ENCODE data around the gene ALOX12.

The ALOX12 gene

GRCh38 chr17:7003745-7004144 is 7.9 kb downstream of the ALOX12 start:
- no peak for DNase-seq

- peak; percentile 47 to 73 for DNase-seq
Measured at GRCh38 chr17:7004398-7005253, 8.8 kb downstream of the ALOX12 start.

GRCh38 chr17:7005716-7006115 is 9.9 kb downstream of the ALOX12 start:
- DNase-seq, result no peak

GRCh38 chr17:7007143-7007542 is 11.3 kb downstream of the ALOX12 start:
- no peak for DNase-seq

DNA sequence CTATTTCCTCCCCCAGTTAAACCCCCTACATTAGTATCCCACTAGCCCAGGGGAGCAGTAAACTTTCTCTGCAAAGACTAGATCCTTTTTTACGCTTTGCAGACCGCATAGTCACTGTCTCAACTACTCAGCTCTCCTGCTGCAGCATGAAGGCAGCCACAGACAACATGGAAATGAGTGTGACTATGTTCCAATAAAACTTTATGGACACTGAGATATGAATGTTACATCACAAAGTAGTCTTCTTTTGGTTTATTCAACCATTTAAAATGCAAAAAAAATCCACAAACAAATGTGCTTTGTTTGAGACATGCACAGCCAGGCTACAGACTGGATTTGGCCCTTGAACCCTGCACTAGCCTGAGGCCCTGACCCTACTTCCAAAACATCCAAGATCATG is 14.7 kb downstream of the ALOX12 start:
- no peak for DNase-seq

GRCh38 chr17:7011415-7011814 is 15.6 kb downstream of the ALOX12 start:
- DNase-seq, result no peak

DNA sequence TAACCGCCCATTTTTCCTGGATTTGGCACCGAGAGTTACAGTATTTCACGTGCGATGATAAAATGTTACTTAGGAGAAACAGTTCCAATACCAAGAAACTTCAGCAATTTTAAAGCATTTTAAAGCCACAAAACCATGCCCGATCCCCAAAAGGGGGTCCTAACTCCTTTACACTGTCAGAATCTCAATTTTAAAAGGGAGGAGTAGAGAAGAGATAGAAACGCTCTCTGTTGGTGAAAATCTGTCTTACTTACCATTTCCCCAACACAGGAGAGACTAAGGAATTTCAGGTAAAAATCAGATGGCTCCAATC is 16.0 kb downstream of the ALOX12 start:
- no peak for DNase-seq

DNA sequence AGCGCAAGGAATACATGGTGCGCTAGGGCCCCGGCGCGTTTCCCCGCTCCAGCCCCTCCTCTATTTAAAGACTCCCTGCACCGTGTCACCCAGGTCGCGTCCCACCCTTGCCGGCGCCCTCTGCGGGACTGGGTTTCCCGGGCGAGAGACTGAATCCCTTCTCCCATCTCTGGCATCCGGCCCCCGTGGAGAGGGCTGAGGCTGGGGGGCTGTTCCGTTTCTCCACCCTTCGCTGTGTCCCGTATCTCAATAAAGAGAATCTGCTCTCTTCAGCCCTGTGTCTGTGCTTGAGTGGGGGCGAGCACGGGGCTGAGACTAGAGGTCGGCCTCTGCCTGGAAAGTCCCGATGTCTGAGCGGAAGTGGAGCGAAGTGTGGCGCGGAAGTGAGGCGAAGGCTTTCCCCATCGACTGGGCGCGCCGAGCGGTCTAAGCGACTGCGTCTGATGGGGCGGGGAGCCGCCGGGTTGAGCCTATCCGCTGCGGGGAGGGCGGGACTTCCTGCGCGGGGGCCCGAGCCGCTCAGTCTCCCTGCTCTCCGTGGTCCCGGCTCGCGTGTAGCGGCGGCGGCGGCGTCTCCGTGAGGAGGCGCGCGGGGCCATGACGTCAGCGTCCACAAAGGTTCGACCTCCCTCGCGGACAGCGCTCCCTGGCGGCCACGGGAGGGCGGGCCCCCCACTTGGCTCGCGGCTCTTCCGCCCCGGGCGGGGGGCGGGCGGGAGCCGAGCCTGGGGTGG is 18.6 kb downstream of the ALOX12 start:
- DNase-seq, result peak; percentile 87 to 92

- no peak for DNase-seq
Measured at GRCh38 chr17:7014995-7015958, 19.4 kb downstream of the ALOX12 start.

- no peak for DNase-seq
Measured at GRCh38 chr17:7016418-7016817, 20.6 kb downstream of the ALOX12 start.

GRCh38 chr17:7016886-7017826 is 21.3 kb downstream of the ALOX12 start:
- no peak for DNase-seq

- no peak for DNase-seq
Measured at GRCh38 chr17:7017827-7018200, 22.0 kb downstream of the ALOX12 start.

GRCh38 chr17:7018331-7018964 is 22.6 kb downstream of the ALOX12 start:
- DNase-seq, result no peak

DNA sequence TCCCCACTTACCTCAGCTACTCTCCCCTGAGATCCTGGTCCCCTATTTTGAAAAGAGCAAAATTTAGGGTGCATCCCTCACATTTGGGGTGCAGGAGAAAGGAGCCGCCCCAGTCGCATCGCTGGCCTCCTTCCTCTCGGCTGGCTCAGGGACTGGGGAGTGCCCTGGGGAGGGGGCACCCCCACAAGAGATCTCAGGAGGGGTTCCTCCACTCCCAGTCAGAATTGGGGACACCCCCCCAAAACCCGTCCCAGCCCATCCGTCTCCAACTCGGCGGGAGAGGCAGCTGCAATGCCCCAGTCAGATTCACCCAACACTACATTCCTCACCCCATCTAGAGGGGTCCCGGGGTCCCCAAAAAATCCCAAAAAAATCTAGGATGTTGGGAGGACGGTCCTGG is 23.5 kb downstream of the ALOX12 start:
- DNase-seq, result no peak

GRCh38 chr17:7019839-7020519 is 24.1 kb downstream of the ALOX12 start:
- peak in 1 of 2 experiments; percentile 16 for DNase-seq

- DNase-seq, result no peak
Measured at GRCh38 chr17:7020894-7021664, 25.2 kb downstream of the ALOX12 start.

DNA sequence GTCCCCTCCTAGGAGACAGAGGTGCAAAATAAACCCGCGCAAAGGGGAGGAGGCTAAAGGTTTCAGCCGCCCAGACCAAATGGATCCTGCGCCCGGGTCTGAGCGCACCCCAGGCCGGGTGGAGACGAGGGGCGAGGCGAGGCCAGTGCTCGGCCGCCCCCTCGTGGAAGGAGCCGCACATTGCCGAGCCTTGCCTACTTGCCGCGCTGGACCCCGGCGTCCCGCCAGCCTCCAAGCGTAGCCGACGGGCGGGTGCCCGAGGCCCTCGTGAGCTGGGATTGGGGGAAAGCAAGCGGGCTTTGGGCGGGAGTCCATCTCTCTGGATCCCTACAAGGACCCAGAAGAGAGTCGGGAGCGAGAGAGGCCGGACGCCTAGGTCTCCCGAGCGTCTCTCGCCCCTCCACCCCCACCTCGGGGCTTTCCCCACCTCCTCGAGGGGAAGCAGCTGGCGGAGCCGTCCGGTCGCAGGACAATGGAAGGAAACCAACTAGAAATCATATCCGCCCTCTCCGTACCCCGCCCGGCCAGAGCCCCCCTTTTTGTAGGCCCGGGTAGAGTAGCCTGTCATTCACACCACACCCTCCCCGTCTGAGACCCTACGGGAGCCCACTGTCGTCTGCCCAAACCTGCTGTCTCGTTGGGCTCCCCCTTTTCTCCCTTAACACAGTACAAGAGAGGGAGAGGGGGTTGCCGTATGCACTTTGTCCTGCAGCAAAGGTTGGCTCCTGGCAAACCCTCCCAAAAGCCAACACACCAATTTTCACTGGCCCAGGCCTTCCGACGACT is 26.3 kb downstream of the ALOX12 start:
- DNase-seq, result peak in 1 of 2 experiments; percentile 13

GRCh38 chr17:7022781-7023571 is 27.1 kb downstream of the ALOX12 start, which contains the start of gene BCL6B:
BCL6B (plus strand) TSS chr17:7023050; CDS start chr17:7023672, 622 bp downstream.
- no peak for DNase-seq
